VCaP (cell line): Measurements from ENCODE around the gene CYTH3.

ENCODE experiments used
- H3K27ac ChIP-seq: fragments of 450-650 bp; 2 replicates; pipeline ENCODE4 v1.5.1; 2017
- TF ChIP-seq, protein P1 (sequence below): fragments of 450-650 bp; conservative IDR thresholded peaks from 2 replicates; pipeline ENCODE4 v1.5.1; 2017; ENCODE audit warnings: mild to moderate bottlenecking, moderate library complexity

CYTH3 gene

DNA sequence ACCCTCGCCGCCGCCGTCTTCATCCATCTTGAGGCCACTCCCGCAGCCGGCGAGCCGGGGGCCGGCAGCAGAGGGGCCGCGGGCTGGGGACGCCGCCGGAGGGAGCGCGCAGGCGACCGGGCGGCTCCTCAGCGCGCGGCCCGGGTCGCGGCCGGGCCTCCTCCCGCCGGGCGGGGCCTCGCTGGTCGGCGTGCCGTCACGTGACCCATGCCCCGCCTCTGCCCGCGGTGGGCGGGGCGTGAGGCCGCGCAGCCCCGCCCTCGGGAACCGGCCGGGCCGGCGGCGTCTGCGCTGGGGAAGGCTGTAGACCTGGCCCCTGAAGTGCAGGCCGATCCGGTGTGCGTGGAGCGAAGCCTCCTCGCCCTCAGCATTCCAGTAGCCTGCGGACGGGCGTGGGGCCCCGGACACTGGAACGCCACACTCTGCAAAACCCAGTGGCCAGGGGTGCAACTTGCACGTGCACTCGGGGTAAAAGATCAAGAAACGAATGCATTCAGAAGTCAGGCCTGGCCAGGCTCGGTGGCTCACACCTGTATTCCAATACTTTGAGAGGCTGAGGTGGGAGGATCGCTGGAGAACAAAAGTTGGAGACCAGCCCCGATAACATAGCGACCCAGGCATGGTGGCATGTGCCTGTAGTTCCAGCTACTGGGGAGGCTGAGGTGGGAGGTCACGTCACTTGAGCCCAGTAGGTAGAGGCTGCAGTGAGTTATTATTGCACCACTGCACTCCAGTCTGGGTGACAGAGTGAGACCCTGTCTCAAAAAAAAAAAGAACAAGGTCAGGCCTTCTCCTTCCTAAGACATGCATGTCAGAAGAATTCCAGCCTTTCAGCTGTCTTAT, at the start of gene CYTH3:
CYTH3 (minus strand) TSS at position 144 of the 843 bp plus-strand sequence; CDS start at position 27, 117 bp downstream.
- TF ChIP-seq, protein P1, sequence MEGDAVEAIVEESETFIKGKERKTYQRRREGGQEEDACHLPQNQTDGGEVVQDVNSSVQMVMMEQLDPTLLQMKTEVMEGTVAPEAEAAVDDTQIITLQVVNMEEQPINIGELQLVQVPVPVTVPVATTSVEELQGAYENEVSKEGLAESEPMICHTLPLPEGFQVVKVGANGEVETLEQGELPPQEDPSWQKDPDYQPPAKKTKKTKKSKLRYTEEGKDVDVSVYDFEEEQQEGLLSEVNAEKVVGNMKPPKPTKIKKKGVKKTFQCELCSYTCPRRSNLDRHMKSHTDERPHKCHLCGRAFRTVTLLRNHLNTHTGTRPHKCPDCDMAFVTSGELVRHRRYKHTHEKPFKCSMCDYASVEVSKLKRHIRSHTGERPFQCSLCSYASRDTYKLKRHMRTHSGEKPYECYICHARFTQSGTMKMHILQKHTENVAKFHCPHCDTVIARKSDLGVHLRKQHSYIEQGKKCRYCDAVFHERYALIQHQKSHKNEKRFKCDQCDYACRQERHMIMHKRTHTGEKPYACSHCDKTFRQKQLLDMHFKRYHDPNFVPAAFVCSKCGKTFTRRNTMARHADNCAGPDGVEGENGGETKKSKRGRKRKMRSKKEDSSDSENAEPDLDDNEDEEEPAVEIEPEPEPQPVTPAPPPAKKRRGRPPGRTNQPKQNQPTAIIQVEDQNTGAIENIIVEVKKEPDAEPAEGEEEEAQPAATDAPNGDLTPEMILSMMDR, result no peak
- H3K27ac ChIP-seq, result peak within 1 kb of the TSS; percentile 98

DNA sequence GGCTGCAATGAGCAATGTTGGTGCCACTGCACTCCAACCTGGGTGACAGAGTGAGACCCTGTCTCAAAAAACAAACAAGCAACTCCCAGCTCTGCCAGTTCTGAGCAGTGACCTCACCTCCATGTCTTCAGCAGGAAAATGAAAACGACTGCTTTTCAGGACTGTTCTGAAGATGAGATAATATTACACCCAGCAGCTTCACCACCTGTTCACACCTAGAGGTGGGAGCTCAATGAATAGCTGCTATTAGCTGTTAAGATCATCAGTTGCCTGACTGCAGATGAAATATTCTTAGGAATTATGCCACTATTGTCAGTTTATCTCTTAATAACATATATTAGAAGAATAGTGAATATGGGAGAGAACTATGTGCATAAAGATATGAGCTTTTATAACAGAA, 48.4 kb upstream of the CYTH3 start:
- TF ChIP-seq, protein P1, result no peak
- no peak overlapping the region for H3K27ac ChIP-seq

DNA sequence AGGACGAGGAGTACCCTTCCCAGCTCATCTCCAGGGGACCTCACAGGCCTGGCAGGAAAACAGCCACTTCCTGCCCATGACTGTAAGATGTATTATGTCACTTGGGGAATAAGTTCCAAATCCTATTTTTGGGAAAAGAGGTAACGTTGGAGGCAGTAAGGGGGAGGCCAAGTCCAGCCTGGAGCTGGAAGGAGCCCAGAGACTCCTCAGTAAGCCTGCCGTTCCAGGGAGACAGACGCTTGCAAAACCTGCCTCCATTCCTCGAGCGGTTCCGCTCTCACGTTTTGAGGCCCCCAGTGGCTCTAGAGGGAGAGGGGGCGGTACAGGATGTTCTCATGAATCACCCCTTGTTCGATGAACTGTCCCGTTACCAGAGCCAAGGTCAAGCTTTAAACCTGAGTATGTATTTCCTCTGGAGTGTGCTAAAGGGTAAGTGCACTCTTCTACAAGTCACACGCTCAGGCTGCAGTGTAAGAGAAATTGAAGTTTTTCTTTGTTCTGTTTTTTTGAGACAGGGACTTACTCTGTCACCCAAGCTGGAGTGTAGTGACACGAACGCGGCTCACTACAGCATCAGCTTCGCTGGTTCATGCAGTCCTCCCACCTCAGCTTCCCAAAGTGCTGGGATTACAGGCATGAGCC, 45.5 kb upstream of the CYTH3 start:
- no peak overlapping the region for H3K27ac ChIP-seq
- TF ChIP-seq, protein P1, result no peak

DNA sequence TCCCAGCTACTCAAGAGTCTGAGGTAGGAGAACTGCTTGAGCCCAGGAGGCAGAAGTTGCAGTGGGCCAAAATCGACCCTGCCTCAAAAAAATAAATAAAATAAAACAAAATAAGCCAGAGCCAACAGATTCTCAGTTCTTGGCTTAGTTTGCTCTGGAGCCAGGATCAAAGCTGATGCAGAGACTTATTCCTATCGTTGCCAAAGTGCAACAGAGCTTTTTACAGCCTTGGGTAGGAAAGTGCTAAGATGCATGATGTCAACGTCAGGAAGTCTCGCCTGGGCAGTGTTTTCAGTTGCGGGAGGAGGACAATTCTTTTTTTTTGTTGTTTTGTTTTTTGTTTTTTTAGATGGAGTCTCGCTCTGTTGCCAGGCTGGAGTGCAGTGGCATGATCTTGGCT, 43.8 kb upstream of the CYTH3 start:
- TF ChIP-seq, protein P1, result no peak

DNA sequence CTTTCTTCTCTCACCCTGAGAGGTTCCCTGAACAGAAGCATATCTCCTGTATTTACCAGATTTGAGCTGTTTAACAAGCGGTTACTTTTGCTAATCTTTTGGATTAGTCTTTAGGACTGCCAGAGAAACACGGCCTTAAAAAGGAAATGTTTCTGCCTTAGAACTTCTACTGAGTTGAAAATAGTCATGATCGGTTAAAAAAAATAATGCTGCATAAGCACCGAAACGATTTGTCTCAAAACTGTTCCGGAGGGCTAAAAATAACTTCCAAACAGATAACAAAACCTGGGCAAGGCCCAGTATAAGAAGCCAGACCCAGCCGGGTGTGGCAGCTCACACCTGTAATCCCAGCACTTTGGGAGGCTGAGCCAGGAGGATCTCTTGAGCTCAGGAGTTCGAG, 43.3 kb upstream of the CYTH3 start:
- TF ChIP-seq, protein P1, result no peak
- no peak overlapping the region for H3K27ac ChIP-seq

More for the DNA sequence above, 43.8 kb upstream of the CYTH3 start:
- no peak overlapping the region for H3K27ac ChIP-seq

DNA sequence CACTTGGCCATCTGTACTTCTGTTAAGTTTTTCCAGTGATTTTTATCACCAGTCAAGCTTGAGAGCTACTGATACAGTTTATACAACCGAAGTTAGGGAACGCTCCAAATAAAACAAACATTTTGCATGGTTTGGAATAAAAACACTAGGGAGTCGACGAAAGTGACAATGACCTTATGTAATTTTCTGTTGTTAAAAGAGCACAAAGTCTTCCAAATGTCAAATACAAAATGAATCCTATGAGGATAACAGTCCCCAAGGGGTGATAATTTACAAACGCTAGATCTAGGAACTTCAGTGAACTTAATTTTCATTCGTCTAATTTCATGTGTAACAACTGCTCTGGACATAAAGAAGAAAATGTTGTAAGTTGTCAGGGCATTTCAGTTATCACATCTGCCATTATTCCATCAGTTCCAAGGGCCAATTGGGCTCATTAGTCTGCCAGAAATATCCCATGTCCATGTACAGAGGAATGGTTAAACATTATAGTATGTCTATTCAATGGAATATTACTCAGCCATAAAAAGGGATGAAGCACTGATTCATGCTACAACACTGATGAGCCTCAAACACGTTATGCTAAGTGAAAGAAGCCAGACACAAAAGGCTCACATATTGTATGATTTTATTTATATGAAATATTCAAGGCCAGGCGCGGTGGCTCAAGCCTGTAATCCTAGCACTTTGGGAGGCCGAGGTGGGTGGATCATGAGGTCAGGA, 38.0 kb upstream of the CYTH3 start:
- TF ChIP-seq, protein P1, result no peak
- H3K27ac ChIP-seq, result no peak overlapping the region

- no peak overlapping the region for H3K27ac ChIP-seq
- TF ChIP-seq, protein P1, result no peak
These were observed 35.3 kb upstream of the CYTH3 start for GRCh38 chr7:6307762-6308161.
